Ishikawa (cell line): Measurements from ENCODE around the gene DELE1.
A peak's percentile ranks its signal among the peaks of the same experiment; 100 is the strongest.

Source experiments
- CEBPB ChIP-seq: IDR thresholded peaks from 2 replicates; pipeline ENCODE4 v1.6.1; 2012
- CREB1 ChIP-seq: IDR thresholded peaks from 2 replicates; pipeline ENCODE4 v1.6.1; 2012; ENCODE audit warnings: low read depth
- EGR1 ChIP-seq: IDR thresholded peaks from 2 replicates; pipeline ENCODE4 v1.6.1; 2012
- EP300 ChIP-seq: IDR thresholded peaks from 2 replicates; pipeline ENCODE4 v1.6.1; 2012; ENCODE audit warnings: borderline replicate concordance
- FOXM1 ChIP-seq: IDR thresholded peaks from 2 replicates; pipeline ENCODE4 v1.6.1; 2012; ENCODE audit warnings: low read depth, borderline replicate concordance
- MAX ChIP-seq: IDR thresholded peaks from 2 replicates; pipeline ENCODE4 v1.6.1; 2012
- NFIC ChIP-seq: IDR thresholded peaks from 2 replicates; pipeline ENCODE4 v1.6.1; 2012
- RAD21 ChIP-seq: IDR thresholded peaks from 2 replicates; pipeline ENCODE4 v1.6.1; 2012; ENCODE audit warnings: low read depth
- REST ChIP-seq: IDR thresholded peaks from 2 replicates; pipeline ENCODE4 v1.6.1; 2012; ENCODE audit warnings: low read depth, mild to moderate bottlenecking
- TAF1 ChIP-seq: IDR thresholded peaks from 2 replicates; pipeline ENCODE4 v1.6.1; 2012; ENCODE audit warnings: low read depth, mild to moderate bottlenecking
- TCF12 ChIP-seq: IDR thresholded peaks from 2 replicates; pipeline ENCODE4 v1.6.1; 2012; ENCODE audit warnings: low read depth
- TEAD4 ChIP-seq: IDR thresholded peaks from 2 replicates; pipeline ENCODE4 v1.6.1; 2012
- USF1 ChIP-seq: IDR thresholded peaks from 2 replicates; pipeline ENCODE4 v1.6.1; 2012
- YY1 ChIP-seq: IDR thresholded peaks from 2 replicates; pipeline ENCODE4 v1.6.1; 2012; ENCODE audit warnings: low read depth
- ZBTB7A ChIP-seq: IDR thresholded peaks from 2 replicates; pipeline ENCODE4 v1.6.1; 2012; ENCODE audit warnings: low read depth

DELE1 gene

GRCh38 chr5:141889282-141889871 lies 34.3 kb upstream of the DELE1 start:
- peak; percentile 50 for TF ChIP-seq RAD21
- TF ChIP-seq NFIC: no peak

GRCh38 chr5:141897425-141897824 lies 26.2 kb upstream of the DELE1 start:
- peak; percentile 76 for TF ChIP-seq CEBPB
- no peak for TF ChIP-seq ZBTB7A
- TF ChIP-seq TAF1: no peak
- no peak for TF ChIP-seq YY1

GRCh38 chr5:141898448-141899049 lies 25.1 kb upstream of the DELE1 start:
- TF ChIP-seq YY1 (no peak), NFIC (no peak), ZBTB7A (no peak), TCF12 (no peak), REST (no peak), FOXM1 (no peak), CEBPB (no peak), EGR1 (no peak), TEAD4 (no peak), RAD21 (no peak), EP300 (no peak), CREB1 (no peak), MAX (no peak), USF1 (no peak), TAF1 (no peak)

GRCh38 chr5:141902015-141902814 lies 21.5 kb upstream of the DELE1 start:
- TF ChIP-seq FOXM1 (no peak), EGR1 (no peak)

- TF ChIP-seq RAD21 (no peak), USF1 (no peak), FOXM1 (no peak), TEAD4 (no peak), EGR1 (no peak), TAF1 (no peak), CEBPB (no peak), EP300 (no peak), ZBTB7A (no peak), MAX (no peak)
Measured at GRCh38 chr5:141903261-141903660, 20.4 kb upstream of the DELE1 start.

GRCh38 chr5:141904551-141904950 lies 19.1 kb upstream of the DELE1 start:
- TF ChIP-seq NFIC (no peak), REST (no peak), MAX (no peak), CEBPB (no peak), TEAD4 (no peak), TCF12 (no peak), ZBTB7A (no peak), FOXM1 (no peak), RAD21 (no peak), CREB1 (no peak), EP300 (no peak), YY1 (no peak), TAF1 (no peak), USF1 (no peak), EGR1 (no peak)
